ENCODE measurements around the gene SCFD2. TPM values are rescaled to one million over a fixed set of nuclear protein-coding genes. Genes with fewer than 3 reads are reported as not detected.
A peak's percentile ranks its signal among the peaks of the same experiment; 100 is the strongest.
"Not testable (repeated sequence)": the region's sequence is repeated elsewhere in the genome, so short reads cannot be mapped to it uniquely, and the experiment has no call there.

SCFD2 gene
- polyA plus RNA-seq, 1 donor from 2014 or later: 17.2 TPM

GRCh38 chr4:53196882-53197771 lies 168.7 kb downstream of the SCFD2 start:
- no peaks in the 10 kb centered on the region for H3K27me3 Mint-ChIP-seq
- H3K4me3 Mint-ChIP-seq: no peak overlapping the region
- H3K36me3 Mint-ChIP-seq: no peaks in the 10 kb centered on the region
- H3K4me1 Mint-ChIP-seq: peaks cover 0 to 2% (median under 1%) of the 10 kb centered on the region in 3 donors
- H3K27ac Mint-ChIP-seq: no peak overlapping the region
- no peaks in the 10 kb centered on the region for H3K9me3 Mint-ChIP-seq

GRCh38 chr4:53195815-53196661 lies 169.8 kb downstream of the SCFD2 start:
- H3K36me3 Mint-ChIP-seq: no peaks in the 10 kb centered on the region

GRCh38 chr4:53194727-53195126 lies 171.1 kb downstream of the SCFD2 start:
- H3K4me3 Mint-ChIP-seq: no peak overlapping the region
- H3K27ac Mint-ChIP-seq: no peak overlapping the region
- H3K4me1 Mint-ChIP-seq: peaks cover 0 to 3% (median 3%) of the 10 kb centered on the region in 3 donors
- H3K9me3 Mint-ChIP-seq: no peaks in the 10 kb centered on the region
- no peaks in the 10 kb centered on the region for H3K27me3 Mint-ChIP-seq
- H3K36me3 Mint-ChIP-seq: no peaks in the 10 kb centered on the region

More at GRCh38 chr4:53195815-53196661, 169.8 kb downstream of the SCFD2 start:
- Mint-ChIP-seq H3K4me1 (peaks cover 0 to 3% (median 3%) of the 10 kb centered on the region in 3 donors), H3K27ac (no peak overlapping the region), H3K4me3 (no peak overlapping the region), H3K9me3 (no peaks in the 10 kb centered on the region), H3K27me3 (no peaks in the 10 kb centered on the region)

GRCh38 chr4:53193111-53193510 lies 172.8 kb downstream of the SCFD2 start:
- no peaks in the 10 kb centered on the region for H3K9me3 Mint-ChIP-seq
- H3K27me3 Mint-ChIP-seq: no peaks in the 10 kb centered on the region
- no peak overlapping the region for H3K27ac Mint-ChIP-seq
- no peaks in the 10 kb centered on the region for H3K36me3 Mint-ChIP-seq
- H3K4me3 Mint-ChIP-seq: no peak overlapping the region
- H3K4me1 Mint-ChIP-seq: peaks cover 0 to 3% (median 3%) of the 10 kb centered on the region in 3 donors

GRCh38 chr4:53192496-53192895 lies 173.4 kb downstream of the SCFD2 start:
- Mint-ChIP-seq H3K27ac (no peak overlapping the region), H3K9me3 (no peaks in the 10 kb centered on the region), H3K4me3 (no peak overlapping the region)

GRCh38 chr4:53191997-53192396 lies 173.9 kb downstream of the SCFD2 start:
- Mint-ChIP-seq H3K27ac (no peak overlapping the region), H3K27me3 (no peaks in the 10 kb centered on the region), H3K9me3 (no peaks in the 10 kb centered on the region), H3K4me3 (peak overlapping the region in 1 of 4 donors; percentile 26), H3K36me3 (no peaks in the 10 kb centered on the region), H3K4me1 (peaks cover 0 to 3% (median 3%) of the 10 kb centered on the region in 3 donors)

More at GRCh38 chr4:53192496-53192895, 173.4 kb downstream of the SCFD2 start:
- Mint-ChIP-seq H3K27me3 (no peaks in the 10 kb centered on the region), H3K4me1 (peaks cover 0 to 3% (median 3%) of the 10 kb centered on the region in 3 donors), H3K36me3 (no peaks in the 10 kb centered on the region)

- peaks cover 0 to 3% (median 1%) of the 10 kb centered on the region in 3 donors for H3K4me1 Mint-ChIP-seq
- H3K27me3 Mint-ChIP-seq: no peaks in the 10 kb centered on the region
- no peaks in the 10 kb centered on the region for H3K36me3 Mint-ChIP-seq
- H3K4me3 Mint-ChIP-seq: no peak overlapping the region
- no peak overlapping the region for H3K27ac Mint-ChIP-seq
- H3K9me3 Mint-ChIP-seq: no peaks in the 10 kb centered on the region
Observed at GRCh38 chr4:53189011-53189410, 176.8 kb downstream of the SCFD2 start.

GRCh38 chr4:53186714-53187358 lies 179.0 kb downstream of the SCFD2 start:
- H3K9me3 Mint-ChIP-seq: peaks cover 0 to 2% (median 0%) of the 10 kb centered on the region in 3 donors
- H3K27me3 Mint-ChIP-seq: no peaks in the 10 kb centered on the region
- peaks cover 3% of the 10 kb centered on the region for H3K36me3 Mint-ChIP-seq
- no peak overlapping the region for H3K27ac Mint-ChIP-seq
- H3K4me1 Mint-ChIP-seq: peaks cover 0 to under 1% (median 0%) of the 10 kb centered on the region in 3 donors
- no peak overlapping the region for H3K4me3 Mint-ChIP-seq

GRCh38 chr4:53185869-53186585 lies 179.8 kb downstream of the SCFD2 start:
- Mint-ChIP-seq H3K9me3 (peaks cover 0 to 4% (median 0%) of the 10 kb centered on the region in 3 donors), H3K27me3 (no peaks in the 10 kb centered on the region), H3K4me1 (no peaks in the 10 kb centered on the region), H3K36me3 (peaks cover 3% of the 10 kb centered on the region), H3K4me3 (no peak overlapping the region), H3K27ac (no peak overlapping the region)

- H3K27ac Mint-ChIP-seq: no peak overlapping the region
- no peaks in the 10 kb centered on the region for H3K27me3 Mint-ChIP-seq
- peaks cover 0 to 2% (median 0%) of the 10 kb centered on the region in 3 donors for H3K4me1 Mint-ChIP-seq
- no peak overlapping the region for H3K4me3 Mint-ChIP-seq
- H3K9me3 Mint-ChIP-seq: peaks cover 0 to 7% (median 4%) of the 10 kb centered on the region in 3 donors
- peaks cover 4% of the 10 kb centered on the region for H3K36me3 Mint-ChIP-seq
Observed at GRCh38 chr4:53183754-53184153, 182.1 kb downstream of the SCFD2 start.

GRCh38 chr4:53177751-53178150 lies 188.1 kb downstream of the SCFD2 start:
- H3K36me3 Mint-ChIP-seq, H3K4me3 Mint-ChIP-seq, H3K27ac Mint-ChIP-seq, H3K27me3 Mint-ChIP-seq: not testable (repeated sequence)
- Mint-ChIP-seq H3K9me3 (peaks cover 5 to 22% (median 11%) of the 10 kb centered on the region in 3 donors), H3K4me1 (peaks cover 22 to 27% (median 24%) of the 10 kb centered on the region in 3 donors)

GRCh38 chr4:53175640-53176039 lies 190.2 kb downstream of the SCFD2 start:
- Mint-ChIP-seq H3K27me3 (no peaks in the 10 kb centered on the region), H3K4me1 (peaks cover 22 to 27% (median 25%) of the 10 kb centered on the region in 3 donors), H3K9me3 (peaks cover 5 to 27% (median 8%) of the 10 kb centered on the region in 3 donors), H3K27ac (no peak overlapping the region), H3K4me3 (no peak overlapping the region), H3K36me3 (peaks cover 17% of the 10 kb centered on the region)

GRCh38 chr4:53174823-53175222 lies 191.0 kb downstream of the SCFD2 start:
- no peak overlapping the region for H3K27ac Mint-ChIP-seq

GRCh38 chr4:53173576-53173975 lies 192.3 kb downstream of the SCFD2 start:
- Mint-ChIP-seq H3K4me3 (peak overlapping the region in 1 of 4 donors; percentile 5), H3K36me3 (peaks cover 18% of the 10 kb centered on the region), H3K9me3 (peaks cover 5 to 19% (median 8%) of the 10 kb centered on the region in 3 donors), H3K4me1 (peaks cover 22 to 27% (median 24%) of the 10 kb centered on the region in 3 donors), H3K27me3 (no peaks in the 10 kb centered on the region), H3K27ac (no peak overlapping the region)

More at GRCh38 chr4:53174823-53175222, 191.0 kb downstream of the SCFD2 start:
- Mint-ChIP-seq H3K27me3 (no peaks in the 10 kb centered on the region), H3K9me3 (peaks cover 5 to 27% (median 8%) of the 10 kb centered on the region in 3 donors), H3K4me1 (peaks cover 22 to 27% (median 24%) of the 10 kb centered on the region in 3 donors), H3K4me3 (peak overlapping the region in 2 of 4 donors; percentile 22 to 35), H3K36me3 (peaks cover 20% of the 10 kb centered on the region)
